Measurements from ENCODE around the gene GSG1.
"Not testable (repeated sequence)": the region's sequence is repeated elsewhere in the genome, so short reads cannot be mapped to it uniquely, and the experiment has no call there.

The GSG1 gene

DNA sequence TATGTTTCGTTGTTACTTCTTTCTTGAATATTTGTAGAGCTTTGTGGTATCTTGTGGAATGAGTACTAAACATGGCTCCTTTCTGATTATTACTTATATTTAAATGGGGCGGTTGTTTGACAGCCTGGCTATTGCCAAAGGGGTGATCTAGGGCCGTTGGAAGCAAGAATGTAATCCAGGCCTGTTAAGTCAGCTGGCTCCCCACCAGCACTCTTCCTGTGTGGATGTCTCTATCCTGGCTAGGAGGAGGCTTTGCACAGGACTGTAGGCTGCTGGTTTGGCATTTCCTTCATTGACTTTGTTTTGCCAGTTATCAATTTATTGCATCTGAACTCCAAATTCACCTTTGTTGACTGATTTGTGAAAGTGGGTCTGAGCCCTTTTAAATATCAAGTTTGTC is 53.7 kb downstream of the GSG1 start:
- no peak for DNase-seq

DNA sequence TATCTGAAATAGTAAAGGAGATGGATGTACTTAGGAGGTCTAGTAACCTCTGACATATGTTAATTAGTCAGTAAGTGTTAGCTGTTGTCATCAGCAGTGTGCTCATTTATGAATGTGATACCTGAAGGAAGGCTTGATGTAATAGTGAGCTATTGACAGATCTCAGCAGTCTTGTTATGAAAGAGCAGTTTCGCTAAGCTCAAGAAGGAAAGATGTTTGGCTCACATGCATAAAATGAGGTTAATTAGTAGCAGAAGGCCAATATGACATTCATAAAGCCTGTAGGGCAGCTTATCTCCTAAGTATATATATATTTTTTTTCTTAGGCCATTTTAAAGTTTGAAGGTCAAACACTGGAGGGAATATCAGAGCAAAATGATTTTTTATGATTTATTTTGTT is 56.5 kb downstream of the GSG1 start:
- DNase-seq, result no peak

DNA sequence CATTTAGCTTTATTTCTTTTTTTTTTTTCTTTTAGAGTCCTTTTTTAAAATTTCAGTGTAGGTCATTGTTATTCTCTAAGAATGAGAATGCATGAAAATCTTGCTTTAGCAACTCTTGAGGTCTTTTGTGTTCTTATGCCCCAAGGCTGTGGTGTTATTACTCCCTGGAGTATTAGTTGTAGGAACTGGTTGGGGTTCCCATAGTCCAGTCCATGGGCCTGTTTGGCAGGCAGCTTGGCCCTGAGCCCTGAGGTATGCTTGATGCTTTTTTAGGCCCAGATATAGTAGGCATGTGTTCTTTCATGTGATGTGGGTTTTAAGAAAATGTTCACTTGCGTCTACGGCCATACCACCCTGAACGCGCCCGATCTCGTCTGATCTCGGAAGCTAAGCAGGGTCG is 57.7 kb downstream of the GSG1 start:
- DNase-seq, result no peak

DNA sequence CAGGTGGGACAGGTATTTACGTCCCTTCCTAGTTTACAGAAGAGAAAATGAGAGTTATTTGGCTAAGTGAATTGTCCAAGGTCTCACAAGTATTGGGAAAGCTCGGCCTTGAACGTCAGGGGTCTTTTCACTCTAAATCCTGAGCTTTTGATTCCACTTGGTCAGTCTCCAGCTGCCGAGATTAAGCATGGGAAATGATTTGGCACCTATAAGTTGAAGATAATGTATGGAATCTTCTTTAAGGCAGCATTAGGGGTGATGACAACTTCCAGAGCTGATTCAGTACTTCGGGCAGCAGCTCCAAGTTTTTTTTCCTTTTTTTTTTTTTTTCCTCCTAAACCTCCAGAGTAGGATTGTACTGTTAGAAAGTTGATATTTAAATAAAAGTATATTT is 58.6 kb downstream of the GSG1 start:
- no peak for DNase-seq

DNA sequence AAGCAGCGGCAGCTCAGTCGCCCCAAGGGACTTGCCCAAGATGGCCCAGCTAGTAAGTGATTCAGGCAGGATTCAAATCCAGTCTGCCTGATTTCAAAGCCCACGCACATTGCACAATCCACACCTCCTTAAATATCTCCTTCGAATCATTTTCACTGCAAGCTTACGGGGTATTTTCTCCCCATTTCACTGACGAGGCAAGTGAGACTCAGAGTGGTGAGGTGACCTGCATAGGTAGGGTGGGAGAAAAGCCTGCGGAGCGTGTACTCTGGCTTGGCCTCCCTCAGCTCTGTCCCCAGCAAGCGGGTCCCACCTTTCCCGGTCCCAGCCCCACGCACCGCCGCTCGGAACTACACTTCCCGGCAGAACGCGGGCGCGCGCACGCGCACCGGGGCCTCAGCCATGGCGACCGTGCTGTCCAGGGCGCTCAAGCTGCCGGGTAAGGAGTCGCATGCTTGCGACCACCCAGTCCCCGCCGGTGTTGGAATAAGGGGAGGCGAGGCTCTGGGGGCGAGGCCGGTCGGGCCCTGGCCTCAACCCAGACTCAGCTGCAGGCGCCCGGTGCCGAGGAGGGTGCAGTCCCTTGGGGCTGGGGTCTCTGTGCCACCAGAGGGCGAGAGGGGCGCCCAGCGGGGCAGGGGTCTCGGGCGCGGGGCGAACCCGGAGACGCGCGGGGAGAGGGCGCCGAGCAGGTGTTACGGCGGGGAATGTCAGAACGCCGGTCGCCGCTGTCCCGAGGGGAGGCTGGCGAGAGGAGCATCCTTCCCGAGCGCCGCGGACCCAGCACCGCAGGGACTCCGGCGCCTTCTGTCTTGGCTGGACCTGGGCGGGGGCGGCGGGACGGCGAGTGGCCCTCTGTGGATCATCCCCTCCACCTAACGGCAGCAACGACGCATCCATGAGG is 59.2 kb downstream of the GSG1 start, which contains the start of gene FAM234B:
Gene FAM234B (plus strand): TSS at position 380 of the 904 bp plus-strand sequence. CDS start 23 bp downstream, at position 403.
- DNase-seq, result peak; percentile 15

DNA sequence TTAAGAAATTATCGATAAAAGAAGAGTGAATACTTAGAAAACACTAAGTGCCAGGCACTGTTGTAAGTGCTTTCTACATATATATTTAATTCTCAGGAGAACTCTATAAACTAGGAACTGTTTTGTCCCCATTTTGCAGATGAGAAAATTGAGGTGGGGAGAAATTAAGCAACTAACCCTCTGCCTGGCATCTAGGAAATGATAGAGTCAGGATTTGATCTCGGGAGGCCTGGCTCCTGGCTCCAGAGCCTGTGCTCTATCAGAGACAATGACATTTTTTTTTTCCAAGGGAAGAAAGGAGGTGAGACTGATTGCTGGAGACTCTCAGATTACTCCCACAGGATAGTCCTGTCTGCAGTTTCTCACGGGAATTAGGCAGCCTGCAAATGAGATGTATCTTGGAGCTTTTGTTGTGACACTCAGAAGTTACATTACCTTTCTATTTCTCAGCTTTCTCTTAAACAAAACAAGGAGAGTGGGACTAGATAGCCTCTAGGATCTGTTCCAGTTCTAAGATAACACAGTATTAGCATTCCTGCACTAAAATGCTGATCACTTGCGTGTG is 60.7 kb downstream of the GSG1 start:
- no peak for DNase-seq

DNA sequence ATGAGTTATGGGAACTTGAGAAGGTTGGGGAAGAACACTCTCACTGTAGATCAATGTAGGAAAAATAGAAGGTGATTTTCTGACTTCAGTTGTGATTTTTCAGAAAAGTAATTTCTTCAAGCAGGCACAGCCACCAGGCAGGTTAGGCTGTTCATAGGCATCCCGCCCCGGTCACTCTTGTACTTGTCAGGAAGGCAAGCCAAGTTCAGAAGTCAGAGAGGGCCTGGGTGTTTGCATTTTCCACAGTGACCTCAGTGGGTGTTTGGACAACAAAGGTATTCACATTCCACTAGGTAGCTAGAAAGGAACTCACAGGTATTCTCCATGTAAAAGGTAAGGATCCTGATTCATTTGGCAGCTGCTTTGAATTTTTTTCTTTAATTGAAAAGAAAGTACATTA is 62.2 kb downstream of the GSG1 start:
- no peak for DNase-seq

DNA sequence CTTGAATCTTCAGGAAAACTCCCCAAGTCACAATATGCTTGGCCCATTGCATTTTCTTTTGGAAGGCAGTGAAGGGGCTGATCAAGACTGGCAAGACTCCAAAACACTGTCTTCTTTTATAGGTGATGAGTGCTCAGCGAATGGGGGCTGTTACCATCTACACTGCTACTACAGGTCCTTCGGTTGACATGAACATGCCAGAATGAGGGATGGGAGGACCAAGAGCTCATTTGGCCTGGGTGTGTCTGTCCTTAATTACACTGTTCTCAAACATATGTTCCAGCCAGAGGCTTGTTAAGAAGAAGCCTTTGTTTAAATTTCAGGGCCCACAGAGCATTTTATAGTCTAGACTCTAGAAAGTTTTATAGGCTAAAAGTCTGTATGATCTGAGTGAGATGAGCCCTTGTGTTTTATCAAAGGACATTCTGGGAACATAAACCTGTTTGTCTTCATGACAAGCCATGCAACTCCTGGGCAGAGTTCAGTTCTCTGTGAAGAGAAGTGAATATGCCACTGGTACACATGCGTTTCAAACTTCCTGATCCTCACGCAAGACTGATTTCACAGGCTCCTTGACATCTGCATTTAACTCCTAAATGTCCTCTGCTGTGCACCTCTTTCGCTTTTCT is 64.0 kb downstream of the GSG1 start:
- no peak for DNase-seq

DNA sequence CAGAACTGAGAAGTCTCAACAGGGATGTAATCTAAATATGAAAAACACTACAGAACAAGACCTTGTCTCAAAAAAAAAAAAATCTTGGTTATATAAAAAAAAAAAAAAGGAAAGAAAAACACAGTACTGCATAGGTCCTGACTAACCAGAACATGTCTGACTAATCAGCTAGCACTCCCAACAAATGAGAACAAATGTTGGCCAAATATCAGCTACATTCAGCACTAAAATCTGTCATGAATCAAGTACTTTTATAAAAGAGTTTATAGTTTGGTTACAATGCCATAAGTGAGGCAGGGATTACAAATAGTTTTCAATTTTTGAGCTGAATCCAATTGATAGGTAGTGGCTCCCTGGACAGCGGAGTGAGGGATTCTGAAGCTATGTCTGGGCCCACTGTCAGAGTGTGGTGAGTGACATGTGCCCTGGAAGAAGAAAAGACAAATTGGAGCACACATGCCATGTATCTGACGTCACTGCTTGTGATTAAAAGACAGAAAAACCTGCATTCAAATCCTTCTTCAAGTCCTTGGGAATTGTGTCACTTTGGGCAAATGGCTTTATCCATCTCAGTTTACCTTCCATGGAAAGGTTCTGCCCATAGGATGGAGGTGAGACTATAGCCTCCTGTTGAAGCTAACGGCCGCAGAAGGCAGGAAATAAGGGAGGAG is 64.8 kb downstream of the GSG1 start:
- no peak for DNase-seq

DNA sequence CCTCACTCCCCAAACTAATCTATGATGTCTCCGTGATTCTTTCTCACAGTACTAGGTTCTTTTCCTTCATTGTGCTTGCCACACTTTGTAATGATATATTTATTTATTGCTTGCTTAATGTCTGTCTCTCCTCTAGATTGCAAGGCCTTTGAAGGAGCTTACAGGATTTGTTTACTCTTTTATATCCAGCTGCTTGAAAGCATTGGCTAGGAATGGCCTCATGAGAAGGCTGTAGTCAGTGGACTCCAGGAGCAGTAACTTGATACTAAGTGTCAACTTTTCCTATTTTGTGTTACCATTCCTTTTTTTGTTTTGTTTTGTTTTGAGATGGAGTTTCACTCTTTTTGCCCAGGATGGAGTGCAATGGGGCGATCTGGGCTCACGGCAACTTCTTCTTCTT is 66.6 kb downstream of the GSG1 start:
- DNase-seq, result no peak

DNA sequence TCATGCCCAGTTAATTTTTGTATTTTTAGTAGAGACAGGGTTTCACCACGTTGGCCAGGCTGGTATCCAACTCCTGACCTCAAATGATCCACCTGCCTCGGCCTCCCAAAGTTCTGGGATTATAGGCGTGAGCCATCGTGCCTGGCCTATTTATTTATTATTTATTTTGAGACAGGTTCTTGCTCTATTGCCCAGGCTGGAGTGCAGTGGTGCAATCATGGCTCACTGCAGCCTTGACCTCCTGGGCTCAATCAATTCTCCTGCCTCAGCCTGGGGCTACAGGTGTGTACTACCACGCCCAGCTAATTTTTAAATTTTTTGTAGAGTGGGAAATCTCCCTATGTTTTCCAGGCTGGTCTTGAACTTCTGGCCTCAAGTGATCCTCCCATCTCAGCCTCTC is 68.1 kb downstream of the GSG1 start:
- not testable (repeated sequence) for DNase-seq
